SKM-1 treated with dmso at 0.1 percent for 144 hours (cell line): ENCODE data around the gene GP9.
"Not testable (repeated sequence)": the region's sequence is repeated elsewhere in the genome, so short reads cannot be mapped to it uniquely, and the experiment has no call there.

Experiments
- DNase-seq: peaks from one replicate; lab custom pipeline; 2025; ENCODE audit not compliant: unreplicated experiment; lab: John Stamatoyannopoulos, UW

The GP9 gene

GRCh38 chr3:129047553-129047839 is 13.1 kb upstream of the GP9 start:
- no peak for DNase-seq

GRCh38 chr3:129050556-129051295 is 9.9 kb upstream of the GP9 start:
- DNase-seq = no peak

- DNase-seq = no peak
Measured at GRCh38 chr3:129051871-129052340, 8.7 kb upstream of the GP9 start.

- no peak for DNase-seq
Measured at GRCh38 chr3:129052675-129053074, 7.9 kb upstream of the GP9 start.

- no peak for DNase-seq
Measured at GRCh38 chr3:129054605-129055104, 5.9 kb upstream of the GP9 start.

GRCh38 chr3:129056451-129057173 is 4.0 kb upstream of the GP9 start:
- no peak for DNase-seq

GRCh38 chr3:129057249-129057648 is 3.3 kb upstream of the GP9 start:
- DNase-seq = no peak

- DNase-seq = no peak
Measured at GRCh38 chr3:129058441-129059200, 2.0 kb upstream of the GP9 start.

- DNase-seq = no peak
Measured at GRCh38 chr3:129059311-129059958, 1.1 kb upstream of the GP9 start.

GRCh38 chr3:129061023-129061887 is 676 bp downstream of the GP9 start:
- no peak for DNase-seq

- DNase-seq = no peak
Measured at GRCh38 chr3:129061888-129062834, 1.6 kb downstream of the GP9 start.

- no peak for DNase-seq
Measured at GRCh38 chr3:129063091-129063640, 2.6 kb downstream of the GP9 start.

GRCh38 chr3:129063841-129064482 is 3.4 kb downstream of the GP9 start:
- DNase-seq = no peak

GRCh38 chr3:129065016-129065719 is 4.6 kb downstream of the GP9 start:
- DNase-seq = no peak

- DNase-seq = no peak
Measured at GRCh38 chr3:129065720-129066073, 5.1 kb downstream of the GP9 start.

GRCh38 chr3:129067719-129068118 is 7.1 kb downstream of the GP9 start:
- DNase-seq = not testable (repeated sequence)

- no peak for DNase-seq
Measured at GRCh38 chr3:129068291-129068886, 7.8 kb downstream of the GP9 start.
